Neural cell (in vitro differentiated cells): ENCODE measurements around the gene KBTBD6. TPM values are rescaled to one million over a fixed set of nuclear protein-coding genes. Genes with fewer than 3 reads are reported as not detected.

ENCODE experiments used
- H2AFZ ChIP-seq: fragments of 200-600, 300-800 bp; sonication (generic), shearing (Covaris generic); 2 replicates; pipeline ENCODE4 v1.6.0; 2014; ENCODE audit warnings: low read depth, mild to moderate bottlenecking, antibody characterized with exemption, low read length, moderate library complexity
- H3F3A ChIP-seq: fragments of 200-600 bp; shearing (Covaris generic); 2 replicates; pipeline ENCODE4 v1.6.1; 2016; ENCODE audit warnings: mild to moderate bottlenecking, moderate library complexity, mixed read lengths, antibody characterized with exemption, low read length; ENCODE audit not compliant: insufficient read depth, poor library complexity, severe bottlenecking
- H3K27ac ChIP-seq: fragments of 200-600, 300-800 bp; sonication (generic), shearing (Covaris generic); 2 replicates; pipeline ENCODE4 v1.5.1; 2014; ENCODE audit warnings: mild to moderate bottlenecking, low read length, moderate library complexity
- H3K27me3 ChIP-seq: fragments of 300-800, 200-600 bp; sonication (generic), shearing (Covaris generic); 2 replicates; pipeline ENCODE4 v1.6.0; 2014; ENCODE audit warnings: mild to moderate bottlenecking, low read depth, low read length, moderate library complexity; ENCODE audit not compliant: insufficient read depth
- H3K36me3 ChIP-seq: fragments of 300-800, 200-600 bp; sonication (generic), shearing (Covaris generic); 2 replicates; pipeline ENCODE4 v1.5.1; 2014; ENCODE audit warnings: mild to moderate bottlenecking, antibody characterized with exemption, low read length, moderate library complexity; ENCODE audit not compliant: insufficient read depth
- H3K4me2 ChIP-seq: fragments of 300-800, 200-600 bp; sonication (generic), shearing (Covaris generic); 2 replicates; pipeline ENCODE4 v1.6.0; 2014; ENCODE audit warnings: mild to moderate bottlenecking, low read length
- H3K4me3 ChIP-seq: fragments of 300-800, 200-600 bp; sonication (generic), shearing (Covaris generic); 2 replicates; pipeline ENCODE4 v1.5.1; 2014; ENCODE audit warnings: mild to moderate bottlenecking, low read length, moderate library complexity
- H3K79me2 ChIP-seq: fragments of 200-600 bp; shearing (Covaris generic); replicated peaks from 2 replicates; pipeline ENCODE4 v1.6.0; 2014; ENCODE audit warnings: mild to moderate bottlenecking, low read length, moderate library complexity; ENCODE audit not compliant: insufficient read depth
- H3K9ac ChIP-seq: fragments of 300-800, 200-600 bp; sonication (generic), shearing (Covaris generic); 2 replicates; pipeline ENCODE4 v1.6.1; 2016; ENCODE audit warnings: mild to moderate bottlenecking, low read length, mixed read lengths
- H3K9me2 ChIP-seq: fragments of 200-600 bp; shearing (Covaris generic); 2 replicates; pipeline ENCODE4 v1.6.1; 2016; ENCODE audit warnings: mild to moderate bottlenecking, low read length, mixed read lengths; ENCODE audit not compliant: insufficient read depth
- H3K9me3 ChIP-seq: fragments of 200-600, 300-800 bp; sonication (generic), shearing (Covaris generic); 2 replicates; pipeline ENCODE4 v1.6.1; 2016; ENCODE audit warnings: mild to moderate bottlenecking, mixed run types, low read length, moderate library complexity, mixed read lengths
- H4K20me1 ChIP-seq: fragments of 200-600 bp; shearing (Covaris generic); 2 replicates; pipeline ENCODE4 v1.6.1; 2016; ENCODE audit warnings: mild to moderate bottlenecking, mixed run types; ENCODE audit not compliant: insufficient read depth
- EP300 ChIP-seq: fragments of 450-650 bp; conservative IDR thresholded peaks from 2 replicates; pipeline ENCODE4 v1.6.1; 2014; ENCODE audit warnings: antibody characterized with exemption, mild to moderate bottlenecking, moderate library complexity; ENCODE audit not compliant: poor library complexity, severe bottlenecking
- EZH2 ChIP-seq: fragments of 200-600, 300-800 bp; shearing (Covaris generic), sonication (generic); IDR thresholded peaks from 2 replicates; pipeline ENCODE4 v1.6.1; 2014; ENCODE audit warnings: antibody characterized with exemption, low read length, borderline replicate concordance, mild to moderate bottlenecking; ENCODE audit not compliant: insufficient read depth, poor library complexity, severe bottlenecking
- MXI1 ChIP-seq: fragments of 450-650 bp; conservative IDR thresholded peaks from 2 replicates; pipeline ENCODE4 v1.6.1; 2014; ENCODE audit warnings: antibody characterized with exemption, mild to moderate bottlenecking; ENCODE audit not compliant: poor library complexity, severe bottlenecking
- POLR2AphosphoS5 ChIP-seq: IDR thresholded peaks from 2 replicates; pipeline ENCODE4 v1.6.1; 2012
- RAD21 ChIP-seq: fragments of 450-650 bp; conservative IDR thresholded peaks from 2 replicates; pipeline ENCODE4 v1.6.1; 2014; ENCODE audit warnings: antibody characterized with exemption, mild to moderate bottlenecking, moderate library complexity
- SMC3 ChIP-seq: fragments of 450-650 bp; conservative IDR thresholded peaks from 2 replicates; pipeline ENCODE4 v1.6.1; 2014; ENCODE audit warnings: antibody characterized with exemption, mild to moderate bottlenecking, moderate library complexity; ENCODE audit not compliant: poor library complexity
- TAF1 ChIP-seq: IDR thresholded peaks from 2 replicates; pipeline ENCODE4 v1.6.1; 2012; ENCODE audit warnings: low read depth
- polyA plus RNA-seq: library from polyadenylated mRNA; depleted of rRNA; stranded (reverse); fragments of >200 nt; gene quantifications from 2 replicates; pipeline ENCODE4 v1.2.3, GENCODE V29; 2014
- TF ChIP-seq, protein P1 (sequence below): IDR thresholded peaks from 2 replicates; pipeline ENCODE4 v1.6.1; 2012; ENCODE audit warnings: borderline replicate concordance
- TF ChIP-seq, protein P2 (sequence below): fragments of 450-650 bp; IDR thresholded peaks from 2 replicates; pipeline ENCODE4 v1.5.1; 2014; ENCODE audit warnings: antibody characterized with exemption, mild to moderate bottlenecking, moderate library complexity; ENCODE audit not compliant: poor library complexity, severe bottlenecking

The KBTBD6 gene
- polyA plus RNA-seq, 1 donor from 2014 or later, result 31.8 TPM

DNA sequence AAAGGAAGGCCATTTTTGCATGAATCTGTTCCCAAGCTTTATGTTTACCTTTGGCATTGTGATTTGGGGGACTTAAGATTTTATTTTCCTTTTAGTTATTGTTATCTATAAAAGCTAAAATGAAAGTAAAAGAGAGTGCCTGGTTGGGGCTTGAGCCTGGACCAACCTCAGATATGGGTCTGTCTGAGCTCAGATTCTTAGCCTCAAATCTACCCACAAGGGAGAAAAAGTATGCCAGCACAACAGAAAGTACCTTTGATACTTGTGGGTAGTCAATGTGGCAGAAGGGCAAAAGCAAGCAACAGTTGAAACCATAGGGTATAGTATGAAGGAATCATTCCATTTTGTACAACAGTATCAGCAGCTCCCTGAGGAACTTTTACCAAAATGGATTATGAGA is 26.6 kb upstream of the KBTBD6 start:
- H3K79me2 ChIP-seq, result no peaks in the 10 kb centered on the region
- H3K27me3 ChIP-seq, result no peaks in the 10 kb centered on the region
- H3K9me3 ChIP-seq, result no peaks in the 10 kb centered on the region
- H3F3A ChIP-seq, result no peaks in the 10 kb centered on the region
- H3K36me3 ChIP-seq, result no peaks in the 10 kb centered on the region
- no peak overlapping the region for H3K4me2 ChIP-seq
- no peaks in the 10 kb centered on the region for H3K9me2 ChIP-seq
- no peaks in the 10 kb centered on the region for H4K20me1 ChIP-seq
- no peak overlapping the region for H3K9ac ChIP-seq
- TF ChIP-seq TAF1, result no peak
- no peak for TF ChIP-seq POLR2AphosphoS5
- TF ChIP-seq SMC3, result no peak
- no peak for TF ChIP-seq EZH2
- no peak for TF ChIP-seq EP300
- TF ChIP-seq RAD21, result no peak
- TF ChIP-seq MXI1, result no peak
- TF ChIP-seq, protein P1, sequence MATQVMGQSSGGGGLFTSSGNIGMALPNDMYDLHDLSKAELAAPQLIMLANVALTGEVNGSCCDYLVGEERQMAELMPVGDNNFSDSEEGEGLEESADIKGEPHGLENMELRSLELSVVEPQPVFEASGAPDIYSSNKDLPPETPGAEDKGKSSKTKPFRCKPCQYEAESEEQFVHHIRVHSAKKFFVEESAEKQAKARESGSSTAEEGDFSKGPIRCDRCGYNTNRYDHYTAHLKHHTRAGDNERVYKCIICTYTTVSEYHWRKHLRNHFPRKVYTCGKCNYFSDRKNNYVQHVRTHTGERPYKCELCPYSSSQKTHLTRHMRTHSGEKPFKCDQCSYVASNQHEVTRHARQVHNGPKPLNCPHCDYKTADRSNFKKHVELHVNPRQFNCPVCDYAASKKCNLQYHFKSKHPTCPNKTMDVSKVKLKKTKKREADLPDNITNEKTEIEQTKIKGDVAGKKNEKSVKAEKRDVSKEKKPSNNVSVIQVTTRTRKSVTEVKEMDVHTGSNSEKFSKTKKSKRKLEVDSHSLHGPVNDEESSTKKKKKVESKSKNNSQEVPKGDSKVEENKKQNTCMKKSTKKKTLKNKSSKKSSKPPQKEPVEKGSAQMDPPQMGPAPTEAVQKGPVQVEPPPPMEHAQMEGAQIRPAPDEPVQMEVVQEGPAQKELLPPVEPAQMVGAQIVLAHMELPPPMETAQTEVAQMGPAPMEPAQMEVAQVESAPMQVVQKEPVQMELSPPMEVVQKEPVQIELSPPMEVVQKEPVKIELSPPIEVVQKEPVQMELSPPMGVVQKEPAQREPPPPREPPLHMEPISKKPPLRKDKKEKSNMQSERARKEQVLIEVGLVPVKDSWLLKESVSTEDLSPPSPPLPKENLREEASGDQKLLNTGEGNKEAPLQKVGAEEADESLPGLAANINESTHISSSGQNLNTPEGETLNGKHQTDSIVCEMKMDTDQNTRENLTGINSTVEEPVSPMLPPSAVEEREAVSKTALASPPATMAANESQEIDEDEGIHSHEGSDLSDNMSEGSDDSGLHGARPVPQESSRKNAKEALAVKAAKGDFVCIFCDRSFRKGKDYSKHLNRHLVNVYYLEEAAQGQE, result no peak
- TF ChIP-seq, protein P2, sequence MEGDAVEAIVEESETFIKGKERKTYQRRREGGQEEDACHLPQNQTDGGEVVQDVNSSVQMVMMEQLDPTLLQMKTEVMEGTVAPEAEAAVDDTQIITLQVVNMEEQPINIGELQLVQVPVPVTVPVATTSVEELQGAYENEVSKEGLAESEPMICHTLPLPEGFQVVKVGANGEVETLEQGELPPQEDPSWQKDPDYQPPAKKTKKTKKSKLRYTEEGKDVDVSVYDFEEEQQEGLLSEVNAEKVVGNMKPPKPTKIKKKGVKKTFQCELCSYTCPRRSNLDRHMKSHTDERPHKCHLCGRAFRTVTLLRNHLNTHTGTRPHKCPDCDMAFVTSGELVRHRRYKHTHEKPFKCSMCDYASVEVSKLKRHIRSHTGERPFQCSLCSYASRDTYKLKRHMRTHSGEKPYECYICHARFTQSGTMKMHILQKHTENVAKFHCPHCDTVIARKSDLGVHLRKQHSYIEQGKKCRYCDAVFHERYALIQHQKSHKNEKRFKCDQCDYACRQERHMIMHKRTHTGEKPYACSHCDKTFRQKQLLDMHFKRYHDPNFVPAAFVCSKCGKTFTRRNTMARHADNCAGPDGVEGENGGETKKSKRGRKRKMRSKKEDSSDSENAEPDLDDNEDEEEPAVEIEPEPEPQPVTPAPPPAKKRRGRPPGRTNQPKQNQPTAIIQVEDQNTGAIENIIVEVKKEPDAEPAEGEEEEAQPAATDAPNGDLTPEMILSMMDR, result no peak
- no peak overlapping the region for H3K27ac ChIP-seq
- no peak overlapping the region for H2AFZ ChIP-seq
- no peak overlapping the region for H3K4me3 ChIP-seq

DNA sequence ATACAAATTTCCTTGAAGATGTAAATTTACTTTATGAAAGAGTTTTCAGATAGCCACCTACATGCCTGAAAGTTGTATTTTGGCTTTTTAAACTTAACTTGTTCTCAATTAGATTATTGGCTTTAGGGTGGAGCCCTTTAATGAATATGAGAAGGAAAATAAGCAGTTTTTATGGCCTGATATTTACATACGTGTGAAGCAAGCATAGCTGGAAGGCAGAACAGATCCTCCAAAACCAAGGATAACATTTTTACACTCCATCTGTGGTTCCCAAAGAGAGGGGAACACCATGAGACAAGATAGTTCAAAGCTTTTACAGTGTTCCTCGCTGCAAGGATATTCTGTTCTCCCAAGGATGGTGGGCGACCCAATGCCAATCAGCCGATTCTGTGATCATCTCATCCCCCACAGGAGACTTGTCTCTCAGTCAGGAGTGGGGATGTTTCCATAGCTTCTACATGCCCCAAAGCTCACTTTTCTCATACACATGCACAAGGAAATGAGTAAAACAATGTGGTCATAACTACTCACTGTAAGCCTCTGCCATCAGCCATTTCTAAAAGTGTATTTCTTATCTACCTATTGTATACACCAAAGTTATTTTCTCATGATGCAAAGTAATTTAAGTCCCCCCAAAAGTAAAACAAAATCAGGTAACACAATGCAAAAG is 24.6 kb upstream of the KBTBD6 start:
- H3K27ac ChIP-seq, result no peak overlapping the region

More for the DNA sequence above, 24.6 kb upstream of the KBTBD6 start:
- Histone ChIP-seq H3K79me2 (no peaks in the 10 kb centered on the region), H3F3A (no peaks in the 10 kb centered on the region), H3K36me3 (no peaks in the 10 kb centered on the region), H3K4me3 (no peak overlapping the region), H3K9me3 (no peaks in the 10 kb centered on the region), H3K9me2 (no peaks in the 10 kb centered on the region), H3K9ac (no peak overlapping the region), H3K4me2 (no peak overlapping the region), H3K27me3 (no peaks in the 10 kb centered on the region), H4K20me1 (no peaks in the 10 kb centered on the region), H2AFZ (no peak overlapping the region)
- TF ChIP-seq MXI1 (no peak), POLR2AphosphoS5 (no peak), SMC3 (no peak), RAD21 (no peak), EP300 (no peak), EZH2 (no peak), TAF1 (no peak)
- TF ChIP-seq, protein P2, result no peak
- TF ChIP-seq, protein P1, result no peak
